Hepatocyte (in vitro differentiated cells): ENCODE measurements around the gene SMLR1. TPM values are rescaled to one million over a fixed set of nuclear protein-coding genes. Genes with fewer than 3 reads are reported as not detected.

ENCODE experiments used
- DNase-seq: peaks from one replicate; pipeline ENCODE4 v3.0.0-alpha.2; 2016; ENCODE audit warnings: low spot score
- H2AFZ ChIP-seq: fragments of 200-600 bp; sonication (generic); 2 replicates; pipeline ENCODE4 v1.6.0; 2016; ENCODE audit warnings: antibody characterized with exemption, mild to moderate bottlenecking
- H3K27ac ChIP-seq: fragments of 200-600 bp; sonication (generic); 2 replicates; pipeline ENCODE4 v1.5.1; 2016; ENCODE audit warnings: mild to moderate bottlenecking
- H3K27me3 ChIP-seq: fragments of 200-600 bp; sonication (generic); 2 replicates; pipeline ENCODE4 v1.6.1; 2016
- H3K36me3 ChIP-seq: fragments of 200-600 bp; sonication (generic); replicated peaks from 2 replicates; pipeline ENCODE4 v1.5.1; 2016; ENCODE audit warnings: low read depth; ENCODE audit not compliant: insufficient read depth
- H3K4me1 ChIP-seq: fragments of 200-600 bp; sonication (generic); 2 replicates; pipeline ENCODE4 v1.5.1; 2016; ENCODE audit warnings: mild to moderate bottlenecking, moderate library complexity; ENCODE audit not compliant: insufficient read depth
- H3K4me2 ChIP-seq: fragments of 200-600 bp; sonication (generic); 2 replicates; pipeline ENCODE4 v1.6.0; 2016
- H3K4me3 ChIP-seq: fragments of 200-600 bp; sonication (generic); 2 replicates; pipeline ENCODE4 v1.5.1; 2016; ENCODE audit warnings: mild to moderate bottlenecking
- H3K79me2 ChIP-seq: fragments of 200-600 bp; sonication (generic); 2 replicates; pipeline ENCODE4 v1.6.0; 2017; ENCODE audit warnings: mild to moderate bottlenecking
- H3K9me2 ChIP-seq: fragments of 200-600 bp; sonication (generic); replicated peaks from 2 replicates; pipeline ENCODE4 v1.6.0; 2017; ENCODE audit warnings: mild to moderate bottlenecking; ENCODE audit not compliant: insufficient read depth
- H3K9me3 ChIP-seq: fragments of 200-600 bp; sonication (generic); 2 replicates; pipeline ENCODE4 v1.5.1; 2016; ENCODE audit warnings: low read depth, mild to moderate bottlenecking
- H4K20me1 ChIP-seq: fragments of 200-600 bp; sonication (generic); 2 replicates; pipeline ENCODE4 v1.6.0; 2016; ENCODE audit warnings: mild to moderate bottlenecking; ENCODE audit not compliant: insufficient read depth, poor library complexity, severe bottlenecking
- EZH2 ChIP-seq: fragments of 200-600 bp; sonication (generic); IDR thresholded peaks from 2 replicates; pipeline ENCODE4 v1.6.1; 2016; ENCODE audit warnings: antibody characterized with exemption, mild to moderate bottlenecking, borderline replicate concordance
- EZH2phosphoT487 ChIP-seq: fragments of 200-600 bp; sonication (generic); IDR thresholded peaks from one replicate; pipeline ENCODE4 v1.6.1; 2018; ENCODE audit warnings: antibody characterized with exemption, mild to moderate bottlenecking, low read depth, moderate library complexity; ENCODE audit not compliant: unreplicated experiment, severe bottlenecking
- WGBS: methylation state at CpG from one replicate; pipeline ENCODE4 v1.1.6; 2016; ENCODE audit warnings: low lambda C conversion rate; ENCODE audit errors: missing lambda C conversion rate; 5-methylcytosine and 5-hydroxymethylcytosine counted together
- polyA plus RNA-seq: library from polyadenylated mRNA; unstranded; fragments of >200 nt; fragmentation: Nextera tagmentation; extraction: Ambion mirVana; gene quantifications from 2 replicates; pipeline ENCODE4 v1.2.1, GENCODE V29; 2016
- total RNA-seq: library from RNA; depleted of rRNA; stranded (reverse); fragments of >200 nt; gene quantifications from 2 replicates; pipeline ENCODE4 v1.2.3, GENCODE V29; 2014
- TF ChIP-seq, protein P1 (sequence below): fragments of 200-600 bp; sonication (generic); IDR thresholded peaks from 2 replicates; pipeline ENCODE4 v1.5.1; 2016; ENCODE audit warnings: antibody characterized with exemption, mild to moderate bottlenecking; ENCODE audit not compliant: poor library complexity

Gene SMLR1
- total and polyA plus RNA-seq, 2 experiments from 2014 or later, result 28.9 to 31.0 TPM

GRCh38 chr6:130829333-130829910 lies 2.2 kb downstream of the SMLR1 start:
- no peak overlapping the region for H3K27ac ChIP-seq
- H2AFZ ChIP-seq, result no peak overlapping the region
- H3K4me2 ChIP-seq, result peak overlapping the region; percentile 75
- 76% methylated on average over 4 of the region's 4 CpGs for WGBS
- no peaks in the 10 kb centered on the region for H3K36me3 ChIP-seq
- no peak for DNase-seq
- no peaks in the 10 kb centered on the region for H4K20me1 ChIP-seq
- H3K27me3 ChIP-seq, result no peaks in the 10 kb centered on the region
- peaks cover 43% of the 10 kb centered on the region for H3K79me2 ChIP-seq
- H3K9me2 ChIP-seq, result no peaks in the 10 kb centered on the region
- H3K9me3 ChIP-seq, result no peaks in the 10 kb centered on the region
- TF ChIP-seq EZH2, result no peak
- TF ChIP-seq, protein P1, sequence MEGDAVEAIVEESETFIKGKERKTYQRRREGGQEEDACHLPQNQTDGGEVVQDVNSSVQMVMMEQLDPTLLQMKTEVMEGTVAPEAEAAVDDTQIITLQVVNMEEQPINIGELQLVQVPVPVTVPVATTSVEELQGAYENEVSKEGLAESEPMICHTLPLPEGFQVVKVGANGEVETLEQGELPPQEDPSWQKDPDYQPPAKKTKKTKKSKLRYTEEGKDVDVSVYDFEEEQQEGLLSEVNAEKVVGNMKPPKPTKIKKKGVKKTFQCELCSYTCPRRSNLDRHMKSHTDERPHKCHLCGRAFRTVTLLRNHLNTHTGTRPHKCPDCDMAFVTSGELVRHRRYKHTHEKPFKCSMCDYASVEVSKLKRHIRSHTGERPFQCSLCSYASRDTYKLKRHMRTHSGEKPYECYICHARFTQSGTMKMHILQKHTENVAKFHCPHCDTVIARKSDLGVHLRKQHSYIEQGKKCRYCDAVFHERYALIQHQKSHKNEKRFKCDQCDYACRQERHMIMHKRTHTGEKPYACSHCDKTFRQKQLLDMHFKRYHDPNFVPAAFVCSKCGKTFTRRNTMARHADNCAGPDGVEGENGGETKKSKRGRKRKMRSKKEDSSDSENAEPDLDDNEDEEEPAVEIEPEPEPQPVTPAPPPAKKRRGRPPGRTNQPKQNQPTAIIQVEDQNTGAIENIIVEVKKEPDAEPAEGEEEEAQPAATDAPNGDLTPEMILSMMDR, result no peak
- TF ChIP-seq EZH2phosphoT487, result no peak
- H3K4me3 ChIP-seq, result no peak overlapping the region
- H3K4me1 ChIP-seq, result peaks cover 3% of the 10 kb centered on the region

DNA sequence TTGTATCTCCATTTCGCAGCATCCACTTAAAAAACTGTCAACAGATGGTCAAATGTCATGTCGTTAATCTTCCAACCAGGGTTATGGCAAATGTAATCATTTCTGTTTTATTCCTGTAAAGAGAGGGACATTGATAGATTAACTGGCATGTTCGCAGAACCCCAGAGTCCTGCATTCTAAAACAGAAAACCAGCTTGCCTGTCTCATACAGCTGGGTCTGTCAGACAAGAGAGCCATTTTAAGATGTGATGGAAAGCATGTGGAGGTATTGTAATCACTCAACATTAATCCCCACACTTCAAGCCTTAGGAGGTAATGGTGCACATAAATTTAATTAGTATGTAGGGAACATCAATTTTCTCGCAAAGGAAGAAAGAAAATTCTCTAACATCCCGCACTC lies 4.4 kb downstream of the SMLR1 start:
- Histone ChIP-seq H3K27ac (no peak overlapping the region), H3K9me2 (no peaks in the 10 kb centered on the region), H3K9me3 (no peaks in the 10 kb centered on the region), H3K27me3 (no peaks in the 10 kb centered on the region), H3K36me3 (no peaks in the 10 kb centered on the region), H2AFZ (no peak overlapping the region), H4K20me1 (no peaks in the 10 kb centered on the region), H3K4me2 (no peak overlapping the region), H3K4me3 (no peak overlapping the region), H3K4me1 (no peaks in the 10 kb centered on the region), H3K79me2 (peaks cover 43% of the 10 kb centered on the region)
- DNase-seq, result no peak
- 86% methylated on average over 5 of the region's 5 CpGs for WGBS
- TF ChIP-seq, protein P1, result no peak
- TF ChIP-seq EZH2phosphoT487, result no peak
- no peak for TF ChIP-seq EZH2

DNA sequence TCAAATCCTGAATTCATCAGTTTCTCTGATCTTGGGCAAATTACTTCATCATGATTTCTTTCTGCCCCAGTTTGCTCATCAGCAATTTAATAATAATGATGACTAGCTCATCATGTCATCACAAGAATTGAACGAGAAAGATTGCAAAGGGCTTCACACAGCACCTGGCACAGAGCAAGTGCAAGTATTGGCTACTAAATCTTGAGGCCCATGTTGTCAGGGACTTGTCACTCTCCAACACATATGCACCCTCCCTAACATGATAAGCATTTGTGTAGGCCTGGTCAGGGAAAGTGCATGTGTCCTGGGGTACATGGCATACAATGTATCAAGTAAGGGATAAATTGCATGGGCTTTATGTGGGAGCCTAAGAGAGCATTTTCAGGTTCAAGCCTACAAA lies 6.4 kb downstream of the SMLR1 start:
- Histone ChIP-seq H3K79me2 (peaks cover 37% of the 10 kb centered on the region), H2AFZ (no peak overlapping the region), H3K27me3 (no peaks in the 10 kb centered on the region), H3K9me2 (no peaks in the 10 kb centered on the region), H3K4me1 (no peaks in the 10 kb centered on the region), H3K4me3 (no peak overlapping the region), H3K27ac (no peak overlapping the region), H3K4me2 (no peak overlapping the region), H3K36me3 (no peaks in the 10 kb centered on the region), H3K9me3 (no peaks in the 10 kb centered on the region), H4K20me1 (no peaks in the 10 kb centered on the region)
- no peak for DNase-seq
- WGBS, result 46% methylated on average over 1 of the region's 1 CpG
- TF ChIP-seq, protein P1, result no peak
- no peak for TF ChIP-seq EZH2
- no peak for TF ChIP-seq EZH2phosphoT487
